Mesenchymal stem cell (in vitro differentiated cells and primary cell): ENCODE results near the gene OSTM1.
"Not testable (repeated sequence)": the region's sequence is repeated elsewhere in the genome, so short reads cannot be mapped to it uniquely, and the experiment has no call there.

ENCODE experiments used
- DNase-seq: peaks from one replicate; pipeline ENCODE4 v3.0.0-alpha.2; 2013
- H2AFZ ChIP-seq: one replicate; pipeline ENCODE4 v1.6.1; 2013; ENCODE audit warnings: low read depth, mild to moderate bottlenecking, control low read depth, inconsistent platforms, low read length, moderate library complexity
- H2AK5ac ChIP-seq: 2 replicates; pipeline ENCODE4 v1.6.1; 2013; ENCODE audit warnings: low read length, moderate library complexity, mild to moderate bottlenecking, inconsistent platforms; ENCODE audit not compliant: severe bottlenecking
- H2BK120ac ChIP-seq: one replicate; pipeline ENCODE4 v1.6.1; 2013; ENCODE audit warnings: low read depth, mild to moderate bottlenecking, inconsistent platforms, low read length, moderate library complexity
- H2BK12ac ChIP-seq, 2 experiments: one replicate each; pipeline ENCODE4 v1.6.1; 2013; ENCODE audit warnings: inconsistent platforms in 2 of 2, low read length in 2 of 2, mild to moderate bottlenecking in 2 of 2, moderate library complexity in 2 of 2, control low read depth in 1 of 2
- H2BK15ac ChIP-seq: one replicate; pipeline ENCODE4 v1.6.1; 2013; ENCODE audit warnings: mild to moderate bottlenecking, low read depth, inconsistent platforms; ENCODE audit not compliant: poor library complexity, severe bottlenecking
- H2BK5ac ChIP-seq: 2 replicates; pipeline ENCODE4 v1.6.1; 2013; ENCODE audit warnings: low read depth, mild to moderate bottlenecking, low read length, control low read depth, inconsistent platforms; ENCODE audit not compliant: poor library complexity, severe bottlenecking
- H3K14ac ChIP-seq, 2 experiments: one replicate each; pipeline ENCODE4 v1.6.1; 2013; ENCODE audit warnings: inconsistent platforms in 2 of 2, low read length in 2 of 2, control low read depth in 1 of 2, mild to moderate bottlenecking in 1 of 2, moderate library complexity in 1 of 2
- H3K18ac ChIP-seq, 2 experiments: one replicate each; pipeline ENCODE4 v1.6.1; 2013; ENCODE audit warnings: inconsistent platforms in 2 of 2, low read length in 2 of 2, control low read depth in 1 of 2, low read depth in 1 of 2, mild to moderate bottlenecking in 1 of 2
- H3K23ac ChIP-seq, 2 experiments: one replicate each; pipeline ENCODE4 v1.6.1; 2013; ENCODE audit warnings: inconsistent platforms in 2 of 2, low read length in 2 of 2, mild to moderate bottlenecking in 2 of 2, moderate library complexity in 2 of 2, control low read depth in 1 of 2
- H3K27ac ChIP-seq: 2 replicates; pipeline ENCODE4 v1.5.1; 2013; ENCODE audit warnings: mild to moderate bottlenecking, moderate library complexity, low read length, control low read depth, inconsistent platforms; ENCODE audit not compliant: poor library complexity, severe bottlenecking
- H3K27me3 ChIP-seq, 2 experiments: 2 replicates each; pipeline versions ENCODE4 v1.6.1 to v1.7.0; 2013; ENCODE audit warnings: low read length in 2 of 2, mild to moderate bottlenecking in 2 of 2, moderate library complexity in 2 of 2, control low read depth in 1 of 2, inconsistent platforms in 1 of 2; ENCODE audit not compliant: control insufficient read depth in 1 of 2, insufficient read depth in 1 of 2
- H3K36me3 ChIP-seq, 2 experiments: 2 replicates each; pipeline versions ENCODE4 v1.6.1 to v1.7.0; 2013; ENCODE audit warnings: low read length in 2 of 2, control low read depth in 1 of 2, inconsistent platforms in 1 of 2, low read depth in 1 of 2, mild to moderate bottlenecking in 1 of 2; ENCODE audit not compliant: insufficient read depth in 2 of 2, control insufficient read depth in 1 of 2
- H3K4ac ChIP-seq, 2 experiments: one replicate each; pipeline ENCODE4 v1.6.1; 2013; ENCODE audit warnings: inconsistent platforms in 2 of 2, low read length in 2 of 2, mild to moderate bottlenecking in 2 of 2, moderate library complexity in 2 of 2, control low read depth in 1 of 2, low read depth in 1 of 2
- H3K4me1 ChIP-seq: 2 replicates; pipeline ENCODE4 v1.6.1; 2013; ENCODE audit warnings: low read depth, low read length, control low read depth; ENCODE audit not compliant: control insufficient read depth, insufficient read depth
- H3K4me2 ChIP-seq: 2 replicates; pipeline ENCODE4 v1.6.1; 2013; ENCODE audit warnings: low read length, mild to moderate bottlenecking, inconsistent platforms; ENCODE audit not compliant: poor library complexity, severe bottlenecking
- H3K4me3 ChIP-seq, 2 experiments: 2 replicates each; pipeline versions ENCODE4 v1.5.1 to v1.7.0; 2013; ENCODE audit warnings: low read length in 2 of 2, mild to moderate bottlenecking in 2 of 2, control low read depth in 1 of 2, low read depth in 1 of 2; ENCODE audit not compliant: insufficient read depth in 1 of 2
- H3K79me1 ChIP-seq: replicated peaks from 2 replicates; pipeline ENCODE4 v1.6.1; 2013; ENCODE audit warnings: mild to moderate bottlenecking, control low read depth, low read length, inconsistent platforms; ENCODE audit not compliant: poor library complexity, severe bottlenecking
- H3K9ac ChIP-seq: 2 replicates; pipeline ENCODE4 v1.7.0; 2013; ENCODE audit warnings: mild to moderate bottlenecking, low read length, moderate library complexity
- H3K9me3 ChIP-seq: 2 replicates; pipeline ENCODE4 v1.7.0; 2013; ENCODE audit warnings: mild to moderate bottlenecking, low read length; ENCODE audit not compliant: control insufficient read depth
- H4K8ac ChIP-seq: one replicate; pipeline ENCODE4 v1.6.1; 2013; ENCODE audit warnings: inconsistent platforms, mild to moderate bottlenecking, low read length, moderate library complexity
- H4K91ac ChIP-seq: one replicate; pipeline ENCODE4 v1.6.1; 2013; ENCODE audit warnings: mild to moderate bottlenecking, low read length, inconsistent platforms
- WGBS: methylation state at CpG from one replicate; pipeline ENCODE4 v1.1.7; 2013; ENCODE audit warnings: mixed read lengths; 5-methylcytosine and 5-hydroxymethylcytosine counted together

OSTM1 gene

GRCh38 chr6:108027056-108027455 lies 47.5 kb downstream of the OSTM1 start:
- H3K14ac ChIP-seq: no peak overlapping the region
- H2BK15ac ChIP-seq: no peak overlapping the region
- H3K36me3 ChIP-seq: peaks cover 3 to 28% of the 10 kb centered on the region in 2 experiments
- H3K4me3 ChIP-seq: no peak overlapping the region
- H4K91ac ChIP-seq: no peak overlapping the region
- H2BK5ac ChIP-seq: no peak overlapping the region
- no peak overlapping the region for H2AK5ac ChIP-seq
- H3K27ac ChIP-seq: no peak overlapping the region
- H3K9ac ChIP-seq: no peak overlapping the region
- no peak overlapping the region for H3K4ac ChIP-seq
- H2BK12ac ChIP-seq: no peak overlapping the region
- no peak overlapping the region for H3K18ac ChIP-seq
- WGBS: 100% methylated on average over 1 of the region's 3 CpGs
- H2AFZ ChIP-seq: no peak overlapping the region
- H3K4me1 ChIP-seq: no peaks in the 10 kb centered on the region
- no peak overlapping the region for H2BK120ac ChIP-seq
- no peak overlapping the region for H3K4me2 ChIP-seq
- H3K79me1 ChIP-seq: no peaks in the 10 kb centered on the region
- H3K9me3 ChIP-seq: no peaks in the 10 kb centered on the region
- H3K27me3 ChIP-seq: no peaks in the 10 kb centered on the region
- no peak overlapping the region for H3K23ac ChIP-seq
- no peak overlapping the region for H4K8ac ChIP-seq
- no peak for DNase-seq

GRCh38 chr6:108024427-108025073 lies 50.0 kb downstream of the OSTM1 start:
- Histone ChIP-seq H3K18ac (no peak overlapping the region), H3K4me3 (no peak overlapping the region), H3K4me2 (no peak overlapping the region), H2BK120ac (no peak overlapping the region), H2BK15ac (no peak overlapping the region), H3K27ac (no peak overlapping the region), H3K79me1 (no peaks in the 10 kb centered on the region), H4K8ac (no peak overlapping the region), H3K27me3 (no peaks in the 10 kb centered on the region), H2BK5ac (no peak overlapping the region), H3K23ac (no peak overlapping the region), H3K14ac (no peak overlapping the region), H3K9ac (no peak overlapping the region), H2AFZ (no peak overlapping the region), H2BK12ac (no peak overlapping the region), H3K9me3 (no peaks in the 10 kb centered on the region), H3K36me3 (peaks cover 0 to 10% of the 10 kb centered on the region in 2 experiments), H4K91ac (no peak overlapping the region), H3K4ac (no peak overlapping the region), H2AK5ac (no peak overlapping the region), H3K4me1 (no peaks in the 10 kb centered on the region)
- no peak for DNase-seq
- 90% methylated on average over 6 of the region's 6 CpGs for WGBS

GRCh38 chr6:108020472-108021116 lies 53.9 kb downstream of the OSTM1 start:
- Histone ChIP-seq H3K27ac (no peak overlapping the region), H2BK12ac (no peak overlapping the region), H3K23ac (no peak overlapping the region), H2AK5ac (no peak overlapping the region), H3K4ac (no peak overlapping the region), H3K36me3 (no peaks in the 10 kb centered on the region), H4K8ac (no peak overlapping the region), H3K4me2 (no peak overlapping the region), H2BK120ac (no peak overlapping the region), H2BK5ac (no peak overlapping the region), H2AFZ (no peak overlapping the region), H3K9ac (no peak overlapping the region), H3K4me3 (no peak overlapping the region), H3K27me3 (no peaks in the 10 kb centered on the region), H3K4me1 (no peaks in the 10 kb centered on the region), H4K91ac (no peak overlapping the region), H3K79me1 (no peaks in the 10 kb centered on the region), H3K14ac (no peak overlapping the region), H2BK15ac (no peak overlapping the region), H3K9me3 (no peaks in the 10 kb centered on the region), H3K18ac (no peak overlapping the region)
- 95% methylated on average over 6 of the region's 6 CpGs for WGBS
- no peak for DNase-seq

GRCh38 chr6:108016283-108016682 lies 58.3 kb downstream of the OSTM1 start:
- not testable (repeated sequence) for H3K9me3 ChIP-seq, H4K8ac ChIP-seq, H3K79me1 ChIP-seq, H3K14ac ChIP-seq, H3K4me1 ChIP-seq, H3K36me3 ChIP-seq, H3K27me3 ChIP-seq, DNase-seq, H3K9ac ChIP-seq, H3K18ac ChIP-seq, H4K91ac ChIP-seq, H2BK12ac ChIP-seq, H2BK5ac ChIP-seq, H3K23ac ChIP-seq, H2AFZ ChIP-seq, H2BK120ac ChIP-seq, H3K27ac ChIP-seq, H3K4me3 ChIP-seq, H3K4ac ChIP-seq, H2BK15ac ChIP-seq, H3K4me2 ChIP-seq, H2AK5ac ChIP-seq
- WGBS: 78% methylated on average over 6 of the region's 6 CpGs
